SK-N-SH treated with all-trans-retinoic acid at 6 μM for 48 hours (cell line): ENCODE results near the gene KIFAP3.

Experiments
- ARNTL ChIP-seq: fragments of 450-650 bp; formaldehyde crosslinking; IDR thresholded peaks from 2 replicates; pipeline ENCODE4 v1.5.0; 2020; ENCODE audit warnings: low read depth, mild to moderate bottlenecking, moderate library complexity, borderline replicate concordance
- OSR1 ChIP-seq: fragments of 250-450 bp; sonication (Bioruptor Pico); IDR thresholded peaks from 2 replicates; pipeline ENCODE4 v1.8.0; 2022; ENCODE audit warnings: moderate library complexity, mild to moderate bottlenecking, inconsistent platforms
- PPARA ChIP-seq: fragments of 250-450 bp; sonication (Bioruptor Pico); IDR thresholded peaks from 2 replicates; pipeline ENCODE4 v1.5.0; 2020; ENCODE audit warnings: mild to moderate bottlenecking, borderline replicate concordance
- RARB ChIP-seq: fragments of 250-450 bp; sonication (Bioruptor Pico); IDR thresholded peaks from 2 replicates; pipeline ENCODE4 v1.8.0; 2021; ENCODE audit warnings: mild to moderate bottlenecking, moderate library complexity
- SNAI2 ChIP-seq: fragments of 250-450 bp; sonication (Bioruptor Pico); IDR thresholded peaks from 2 replicates; pipeline ENCODE4 v1.5.0; 2020; ENCODE audit warnings: mild to moderate bottlenecking, moderate library complexity
- TCF4 ChIP-seq: fragments of 250-450 bp; sonication (Bioruptor Pico); IDR thresholded peaks from 2 replicates; pipeline ENCODE4 v1.8.0; 2021; ENCODE audit warnings: mild to moderate bottlenecking, moderate library complexity, borderline replicate concordance
- TOX ChIP-seq: fragments of 250-450 bp; sonication (Bioruptor Pico); IDR thresholded peaks from 2 replicates; pipeline ENCODE4 v1.8.0; 2021; ENCODE audit warnings: mild to moderate bottlenecking, moderate library complexity, borderline replicate concordance
- ZFP3 ChIP-seq: fragments of 250-450 bp; sonication (Bioruptor Pico); IDR thresholded peaks from 2 replicates; pipeline ENCODE4 v1.5.0; 2020; ENCODE audit warnings: mild to moderate bottlenecking, moderate library complexity
- ZFP30 ChIP-seq: fragments of 450-650 bp; formaldehyde crosslinking; IDR thresholded peaks from 2 replicates; pipeline ENCODE4 v1.5.0; 2022; ENCODE audit warnings: mild to moderate bottlenecking, moderate library complexity
- ZNF565 ChIP-seq: fragments of 450-650 bp; formaldehyde crosslinking; conservative IDR thresholded peaks from 2 replicates; pipeline ENCODE4 v1.5.0; 2020; ENCODE audit warnings: low read depth, mild to moderate bottlenecking, moderate library complexity
- ZNF70 ChIP-seq: fragments of 450-650 bp; formaldehyde crosslinking; IDR thresholded peaks from 2 replicates; pipeline ENCODE4 v1.5.0; 2020; ENCODE audit warnings: mild to moderate bottlenecking, moderate library complexity
- TF ChIP-seq, protein P1 (sequence below): fragments of 250-450 bp; sonication (Bioruptor Pico); IDR thresholded peaks from 2 replicates; pipeline ENCODE4 v1.5.1; 2020; ENCODE audit warnings: low read depth, mild to moderate bottlenecking, moderate library complexity
- TF ChIP-seq, protein P2 (sequence below): fragments of 250-450 bp; sonication (Bioruptor Pico); IDR thresholded peaks from 2 replicates; pipeline ENCODE4 v1.8.0; 2020; ENCODE audit warnings: mild to moderate bottlenecking, moderate library complexity, borderline replicate concordance
- TF ChIP-seq, protein P3 (sequence below): fragments of 250-450 bp; sonication (Bioruptor Pico); IDR thresholded peaks from 2 replicates; pipeline ENCODE4 v1.5.1; 2021; ENCODE audit warnings: mild to moderate bottlenecking, moderate library complexity

DNA sequence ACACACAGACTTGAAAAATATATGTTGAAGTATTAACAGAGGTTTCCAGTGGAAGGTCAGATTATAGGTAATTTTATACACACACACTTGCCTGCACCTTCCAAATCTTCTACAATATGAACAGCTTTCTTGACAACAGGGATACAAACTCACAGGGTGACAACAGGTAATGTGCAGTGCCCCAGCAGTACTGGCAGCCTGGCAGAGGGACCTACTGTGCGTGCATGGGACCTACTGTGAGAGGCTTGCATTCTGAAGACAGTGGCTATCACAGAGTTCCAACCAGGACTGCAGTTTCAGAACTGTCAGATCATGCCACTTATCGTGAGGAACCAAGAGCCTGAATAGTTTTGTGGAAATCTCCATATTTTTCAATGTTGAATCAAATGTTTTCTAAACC, 184.6 kb downstream of the KIFAP3 start:
- no peak for TF ChIP-seq TOX (CRISPR knock-in tag)
- no peak for TF ChIP-seq ZNF70 (CRISPR knock-in tag)
- no peak for TF ChIP-seq ARNTL (CRISPR knock-in tag)
- TF ChIP-seq, protein P1, sequence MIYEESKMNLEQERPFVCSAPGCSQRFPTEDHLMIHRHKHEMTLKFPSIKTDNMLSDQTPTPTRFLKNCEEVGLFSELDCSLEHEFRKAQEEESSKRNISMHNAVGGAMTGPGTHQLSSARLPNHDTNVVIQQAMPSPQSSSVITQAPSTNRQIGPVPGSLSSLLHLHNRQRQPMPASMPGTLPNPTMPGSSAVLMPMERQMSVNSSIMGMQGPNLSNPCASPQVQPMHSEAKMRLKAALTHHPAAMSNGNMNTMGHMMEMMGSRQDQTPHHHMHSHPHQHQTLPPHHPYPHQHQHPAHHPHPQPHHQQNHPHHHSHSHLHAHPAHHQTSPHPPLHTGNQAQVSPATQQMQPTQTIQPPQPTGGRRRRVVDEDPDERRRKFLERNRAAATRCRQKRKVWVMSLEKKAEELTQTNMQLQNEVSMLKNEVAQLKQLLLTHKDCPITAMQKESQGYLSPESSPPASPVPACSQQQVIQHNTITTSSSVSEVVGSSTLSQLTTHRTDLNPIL (CRISPR knock-in tag) = no peak
- TF ChIP-seq, protein P2, sequence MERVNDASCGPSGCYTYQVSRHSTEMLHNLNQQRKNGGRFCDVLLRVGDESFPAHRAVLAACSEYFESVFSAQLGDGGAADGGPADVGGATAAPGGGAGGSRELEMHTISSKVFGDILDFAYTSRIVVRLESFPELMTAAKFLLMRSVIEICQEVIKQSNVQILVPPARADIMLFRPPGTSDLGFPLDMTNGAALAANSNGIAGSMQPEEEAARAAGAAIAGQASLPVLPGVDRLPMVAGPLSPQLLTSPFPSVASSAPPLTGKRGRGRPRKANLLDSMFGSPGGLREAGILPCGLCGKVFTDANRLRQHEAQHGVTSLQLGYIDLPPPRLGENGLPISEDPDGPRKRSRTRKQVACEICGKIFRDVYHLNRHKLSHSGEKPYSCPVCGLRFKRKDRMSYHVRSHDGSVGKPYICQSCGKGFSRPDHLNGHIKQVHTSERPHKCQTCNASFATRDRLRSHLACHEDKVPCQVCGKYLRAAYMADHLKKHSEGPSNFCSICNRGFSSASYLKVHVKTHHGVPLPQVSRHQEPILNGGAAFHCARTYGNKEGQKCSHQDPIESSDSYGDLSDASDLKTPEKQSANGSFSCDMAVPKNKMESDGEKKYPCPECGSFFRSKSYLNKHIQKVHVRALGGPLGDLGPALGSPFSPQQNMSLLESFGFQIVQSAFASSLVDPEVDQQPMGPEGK (CRISPR knock-in tag) = no peak
- no peak for TF ChIP-seq RARB (CRISPR knock-in tag)
- TF ChIP-seq, protein P3, sequence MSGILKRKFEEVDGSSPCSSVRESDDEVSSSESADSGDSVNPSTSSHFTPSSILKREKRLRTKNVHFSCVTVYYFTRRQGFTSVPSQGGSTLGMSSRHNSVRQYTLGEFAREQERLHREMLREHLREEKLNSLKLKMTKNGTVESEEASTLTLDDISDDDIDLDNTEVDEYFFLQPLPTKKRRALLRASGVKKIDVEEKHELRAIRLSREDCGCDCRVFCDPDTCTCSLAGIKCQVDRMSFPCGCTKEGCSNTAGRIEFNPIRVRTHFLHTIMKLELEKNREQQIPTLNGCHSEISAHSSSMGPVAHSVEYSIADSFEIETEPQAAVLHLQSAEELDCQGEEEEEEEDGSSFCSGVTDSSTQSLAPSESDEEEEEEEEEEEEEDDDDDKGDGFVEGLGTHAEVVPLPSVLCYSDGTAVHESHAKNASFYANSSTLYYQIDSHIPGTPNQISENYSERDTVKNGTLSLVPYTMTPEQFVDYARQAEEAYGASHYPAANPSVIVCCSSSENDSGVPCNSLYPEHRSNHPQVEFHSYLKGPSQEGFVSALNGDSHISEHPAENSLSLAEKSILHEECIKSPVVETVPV (CRISPR knock-in tag) = no peak
- no peak for TF ChIP-seq OSR1
- no peak for TF ChIP-seq ZFP30
- no peak for TF ChIP-seq ZFP3 (CRISPR knock-in tag)
- TF ChIP-seq PPARA (CRISPR knock-in tag) = no peak
- no peak for TF ChIP-seq SNAI2
- TF ChIP-seq TCF4 (CRISPR knock-in tag) = no peak
- no peak for TF ChIP-seq ZNF565 (CRISPR knock-in tag)
